Myocyte (in vitro differentiated cells): Measurements from ENCODE around the gene GPR171. TPM values are rescaled to one million over a fixed set of nuclear protein-coding genes. Genes with fewer than 3 reads are reported as not detected.

Experiments
- DNase-seq: peaks from one replicate; pipeline ENCODE4 v3.0.0-alpha.2; 2012; ENCODE audit warnings: low read depth
- total RNA-seq: library from RNA; depleted of rRNA; stranded (reverse); fragments of >200 nt; gene quantifications from 2 replicates; pipeline ENCODE4 v1.2.3, GENCODE V29; 2014

GPR171 gene
- total RNA-seq, 1 donor from 2014 or later = not detected

GRCh38 chr3:151214459-151214858, 11.4 kb upstream of the GPR171 start:
- no peak for DNase-seq

GRCh38 chr3:151213881-151214280, 10.9 kb upstream of the GPR171 start:
- no peak for DNase-seq

DNA sequence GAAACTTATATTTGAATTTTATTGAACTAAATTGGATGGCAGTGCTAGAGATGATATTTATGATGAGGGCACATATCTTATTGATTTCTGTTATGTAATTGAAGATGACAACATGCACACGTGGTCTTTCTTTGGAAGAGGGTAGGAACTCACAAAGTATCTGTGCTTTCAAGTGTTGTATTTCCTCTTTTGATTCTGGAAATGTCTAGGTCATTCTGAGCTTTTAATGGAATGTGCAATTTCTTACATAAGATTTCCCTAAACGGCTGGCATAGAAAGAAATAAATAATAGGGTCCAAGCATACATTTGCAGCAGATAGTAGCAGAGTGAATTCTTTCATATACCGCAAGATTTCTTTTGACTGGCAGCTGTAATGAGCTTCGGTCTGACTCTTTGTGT, 10.1 kb upstream of the GPR171 start:
- no peak for DNase-seq

DNA sequence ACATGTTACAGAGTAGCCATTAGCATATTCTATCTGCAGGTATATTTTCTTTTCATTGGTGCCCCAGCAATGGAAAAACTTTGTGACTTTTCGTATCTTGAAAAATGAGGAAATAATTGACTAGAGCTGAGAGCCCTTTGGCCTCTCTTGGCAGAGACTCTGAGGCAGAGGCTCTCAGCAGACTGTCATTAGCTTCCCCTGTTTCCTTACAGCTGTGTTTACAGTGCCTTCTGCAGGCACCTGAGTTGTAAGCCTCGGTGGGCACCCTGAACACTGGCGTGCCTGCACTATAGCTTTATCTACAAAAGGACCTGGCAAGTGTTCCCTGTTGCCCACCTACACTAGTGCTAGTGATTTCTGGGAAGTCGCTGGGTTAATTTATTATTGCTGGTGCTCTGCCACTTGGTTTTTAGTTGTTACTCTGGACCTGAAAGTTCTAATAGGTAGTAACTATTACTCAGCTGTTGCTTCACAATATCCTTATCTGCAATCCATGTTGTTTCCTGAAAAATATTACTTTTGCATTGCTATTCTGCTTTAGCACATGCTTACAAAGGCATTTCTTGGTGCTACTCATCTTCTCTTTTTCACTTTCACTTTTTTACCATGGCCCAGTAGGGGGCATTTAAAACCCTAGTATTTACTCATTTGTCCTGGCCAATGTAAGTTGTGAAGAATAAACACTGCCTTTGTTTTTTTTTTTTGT, 7.8 kb upstream of the GPR171 start:
- DNase-seq = no peak

GRCh38 chr3:151209654-151210053, 6.6 kb upstream of the GPR171 start:
- DNase-seq = no peak

DNA sequence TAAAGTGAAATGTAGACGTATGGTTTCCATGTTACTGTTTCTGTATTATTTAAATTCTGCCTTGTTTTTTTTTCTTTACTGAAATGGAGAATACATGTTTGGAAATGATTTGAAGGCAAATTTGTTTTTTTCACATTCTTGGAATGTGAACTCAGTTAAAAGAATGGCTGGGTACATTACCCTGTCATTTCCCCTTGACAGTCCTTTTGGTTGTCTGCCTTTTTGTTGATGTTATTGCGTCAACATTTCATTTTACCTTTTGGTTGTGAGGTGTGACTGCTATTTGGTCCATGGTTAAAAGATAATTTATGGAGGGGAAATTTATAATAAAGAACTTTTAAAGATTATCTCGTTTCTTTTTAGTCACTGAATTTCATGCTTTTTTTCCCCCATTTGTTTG, 3.2 kb upstream of the GPR171 start:
- no peak for DNase-seq

DNA sequence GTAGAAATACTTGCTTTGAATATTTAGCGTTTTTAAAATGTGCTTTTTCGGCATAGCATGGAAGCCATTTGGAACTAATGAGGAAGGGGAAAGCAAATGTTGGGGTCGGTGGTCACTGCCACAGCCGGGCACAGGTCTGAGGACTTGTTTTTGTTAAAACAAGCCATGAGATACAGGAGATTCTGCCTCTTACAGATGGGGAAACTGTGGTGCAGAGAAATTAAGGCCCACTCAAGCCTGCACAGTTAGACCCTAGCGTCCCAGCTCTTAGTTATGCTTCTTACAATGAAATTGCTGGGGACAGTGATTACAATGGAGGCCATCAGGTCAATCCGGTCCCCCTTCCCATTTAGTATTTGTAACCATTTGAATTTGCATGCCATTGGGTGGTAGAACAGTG, 2.5 kb upstream of the GPR171 start:
- no peak for DNase-seq

- DNase-seq = no peak
Observed at GRCh38 chr3:151204530-151205402, 1.8 kb upstream of the GPR171 start.

DNA sequence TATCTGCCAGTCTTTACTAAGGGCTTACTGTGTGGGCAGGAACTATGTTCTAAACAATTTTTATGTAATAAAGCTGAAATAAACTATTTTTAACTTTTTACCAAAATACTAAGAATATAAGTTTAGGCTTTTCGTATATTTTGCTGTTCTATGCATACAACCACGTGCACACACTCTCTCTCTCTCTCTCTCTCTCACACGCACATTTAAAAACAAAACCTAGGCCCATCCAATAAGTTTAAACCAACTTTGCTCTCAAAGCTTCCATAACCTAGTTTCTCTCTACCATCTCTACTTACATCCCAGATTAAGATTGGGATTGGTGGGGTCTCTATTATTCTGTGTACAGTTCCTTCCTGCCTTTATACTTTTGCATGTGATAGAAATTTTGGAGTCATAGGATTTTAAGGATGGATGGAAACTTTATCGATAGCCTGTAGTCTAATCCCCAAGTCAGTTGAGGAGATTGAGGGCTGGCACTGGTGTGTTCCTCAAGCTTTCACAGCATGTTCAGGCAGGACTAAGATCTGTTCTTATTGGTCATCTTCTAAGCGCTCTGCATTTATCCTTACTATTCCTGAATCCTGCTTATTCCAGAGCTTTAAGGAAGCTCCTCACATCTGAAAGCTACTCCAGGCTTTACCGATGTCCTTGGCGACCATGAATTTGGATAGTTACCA, 1.8 kb downstream of the GPR171 start:
- DNase-seq = no peak

- peak; percentile 5 for DNase-seq
Observed at GRCh38 chr3:151200586-151200985, 2.4 kb downstream of the GPR171 start.

- no peak for DNase-seq
Observed at GRCh38 chr3:151199554-151200438, 3.2 kb downstream of the GPR171 start.

DNA sequence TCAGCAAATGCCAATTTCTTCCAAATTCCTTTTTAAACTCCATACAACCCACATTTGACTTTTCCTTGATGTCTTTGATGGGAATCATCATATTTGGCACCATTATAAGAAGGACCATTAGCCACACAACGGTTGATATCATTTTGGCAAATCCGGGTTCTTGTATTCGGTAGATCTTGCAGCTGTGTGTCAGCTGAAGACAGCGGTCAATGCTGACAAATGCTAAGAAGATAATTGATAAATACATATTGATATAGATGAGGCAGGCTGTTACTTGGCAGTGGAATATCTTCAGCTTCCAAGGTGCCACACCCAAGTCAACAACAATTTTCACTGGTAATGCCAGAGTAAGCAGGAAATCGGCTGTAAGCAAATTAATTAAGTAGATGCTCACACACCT, 4.2 kb downstream of the GPR171 start:
- no peak for DNase-seq

- DNase-seq = no peak
Observed at GRCh38 chr3:151197981-151198767, 4.8 kb downstream of the GPR171 start.

GRCh38 chr3:151197228-151197627, 5.8 kb downstream of the GPR171 start:
- no peak for DNase-seq

DNA sequence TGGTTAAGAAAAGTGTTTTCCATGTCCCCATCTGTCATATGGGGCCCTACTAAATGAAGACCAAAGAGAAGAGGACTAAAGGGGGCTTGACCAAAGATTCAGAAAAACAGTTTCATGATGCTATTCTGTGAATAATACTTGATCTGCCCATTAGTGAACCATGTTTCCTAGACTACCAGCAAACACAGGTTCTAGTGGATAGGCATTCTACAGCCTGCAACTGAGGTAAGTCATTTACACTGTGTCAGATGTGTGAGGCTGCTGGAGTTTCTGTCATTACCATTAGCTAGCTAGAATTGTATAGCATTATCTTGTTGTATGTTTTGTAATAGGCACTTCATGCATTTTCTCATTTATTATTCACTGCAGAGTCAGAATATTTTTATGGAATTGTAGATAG, 6.6 kb downstream of the GPR171 start:
- DNase-seq = no peak

GRCh38 chr3:151195826-151196225, 7.2 kb downstream of the GPR171 start:
- no peak for DNase-seq

GRCh38 chr3:151192545-151192944, 10.5 kb downstream of the GPR171 start:
- no peak for DNase-seq

GRCh38 chr3:151191095-151191494, 11.9 kb downstream of the GPR171 start:
- no peak for DNase-seq

DNA sequence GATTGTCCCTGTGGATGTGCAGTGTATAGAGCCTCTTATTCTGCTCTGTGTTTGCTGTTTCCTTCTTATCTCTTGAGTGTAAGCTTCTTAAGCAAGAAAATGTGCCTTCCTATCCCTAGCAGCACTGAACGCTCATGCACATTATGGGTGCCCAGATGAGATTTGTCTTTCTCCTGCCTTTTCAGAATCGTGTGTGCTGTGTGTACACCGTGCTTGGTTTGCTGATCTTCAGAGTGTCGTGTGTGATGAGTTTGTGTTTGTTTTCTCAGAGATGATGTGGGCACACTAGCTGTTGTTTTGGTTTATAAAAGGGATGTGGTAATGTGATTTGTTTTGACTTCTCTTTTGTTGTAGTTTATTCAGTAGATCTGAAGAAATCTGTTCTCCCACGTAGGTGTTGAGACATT, 19.7 kb downstream of the GPR171 start:
- no peak for DNase-seq

DNA sequence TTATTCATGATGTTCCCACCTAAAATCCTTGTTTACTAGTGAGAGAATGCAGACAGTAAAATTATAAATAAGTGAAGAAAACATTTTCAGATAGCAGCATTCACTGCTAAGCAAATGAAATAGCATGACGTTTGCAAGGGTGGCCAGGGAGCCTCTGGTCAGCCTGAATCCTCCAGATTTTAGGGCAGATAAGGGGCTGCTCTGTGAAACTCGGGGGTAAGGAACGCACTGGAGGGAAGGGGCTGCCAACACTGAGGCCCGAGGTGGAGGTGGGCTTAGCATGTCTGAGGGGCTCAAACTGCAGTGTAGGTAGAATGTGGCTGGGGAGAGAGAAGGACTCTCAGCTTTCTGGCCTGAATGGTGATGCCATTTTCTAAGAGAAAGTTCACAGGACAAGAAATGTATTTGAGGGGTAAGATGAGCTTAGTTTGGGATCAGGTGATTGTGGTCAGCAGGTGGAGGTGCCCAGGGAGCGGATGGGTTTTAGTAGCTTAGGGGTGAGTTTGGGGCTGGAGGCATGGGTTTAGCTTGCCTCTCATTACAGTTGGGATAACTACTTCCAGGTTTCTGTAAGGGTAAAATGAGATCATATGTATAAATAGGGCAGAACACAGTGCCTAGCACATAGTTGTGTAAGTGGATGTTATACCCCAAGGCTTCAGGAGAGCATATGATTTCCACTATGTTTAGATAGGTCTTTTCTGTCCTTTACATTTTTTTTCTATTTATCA, 20.5 kb downstream of the GPR171 start:
- no peak for DNase-seq
